ENCODE results near the gene COG1. TPM values are rescaled to one million over a fixed set of nuclear protein-coding genes. Genes with fewer than 3 reads are reported as not detected.

Gene COG1
- total and polyA plus RNA-seq, 9 of the 15 experiments (the other 6 are each of a cell fraction or from before 2014, with no cell fraction given), result 9.5 to 26.8 (median 12.9) TPM

GRCh38 chr17:73156887-73157520 is 35.9 kb upstream of the COG1 start:
- CTCF ChIA-PET (ENCODE audit: low intra/inter-chr PET ratio), result no interaction called here
- FAIRE-seq, result no peak
- Histone ChIP-seq H3K36me3 (ENCODE audit: control insufficient read depth, insufficient read depth, low read length) (no peaks in the 10 kb centered on the region), H3K27ac (ENCODE audit: extremely low read depth, low read depth, low read length) (no peak overlapping the region), H2AFZ (ENCODE audit: low read depth, low read length) (no peak overlapping the region), H3K4me1 (replicated peaks in 1 of 2; ENCODE audit: control insufficient read depth in 2 of 2, insufficient read depth in 2 of 2, low read length in 2 of 2) (peaks cover 2 to 10% of the 10 kb centered on the region in 2 experiments; a peak in 2 of 5 replicates), H3K27me3 (ENCODE audit: control insufficient read depth in 2 of 2, insufficient read depth in 2 of 2, low read length in 2 of 2) (peaks cover 11 to 22% of the 10 kb centered on the region in 2 experiments; a peak in 4 of 5 replicates), H3K4me2 (ENCODE audit: insufficient read depth, low read length) (no peak overlapping the region), H3K4me3 (no peak overlapping the region), H3K9me1 (ENCODE audit: control insufficient read depth, insufficient read depth, low read length) (no peaks in the 10 kb centered on the region), H4K20me1 (replicated peaks; ENCODE audit: control insufficient read depth, insufficient read depth, low read length) (peaks cover 6% of the 10 kb centered on the region; the same call in 1 of the 2 replicates), H3K79me2 (ENCODE audit: control insufficient read depth, insufficient read depth, low read length) (no peaks in the 10 kb centered on the region), H3K9ac (ENCODE audit: insufficient read depth in 1 of 2, low read depth in 2 of 2, low read length in 2 of 2) (no peak overlapping the region), H3K9me3 (replicated peaks; ENCODE audit: control insufficient read depth, insufficient read depth, low read depth, low read length) (no peaks in the 10 kb centered on the region)
- 0% methylated on average over 7 of the region's 8 CpGs for WGBS (ENCODE audit: insufficient coverage, low coverage, missing lambda C conversion rate)
- in situ Hi-C loops (cut with MboI) (loop anchor here (10.0 kb wide), 2 partner anchors 162 to 432 kb away; no protein-coding TSS in a partner anchor), intact Hi-C loops (cut with micrococcal nuclease) (loop anchor here (1.0 to 2.0 kb wide), 2 partner anchors 171 to 430 kb away; no protein-coding TSS in a partner anchor)
- POLR2A ChIA-PET, result interaction anchor here (0.6 to 1.5 kb wide), 3 partner anchors 8 to 238 kb away, joined by 4 read pairs; partner anchors contain the start of gene SSTR2
- ATAC-seq, result peak; percentile 44
- no TSS peak for BruUV-seq (replicated peaks)
- no peak for DNase-seq (ENCODE audit: extremely low read depth in 1 of 4, low spot score in 3 of 4)
- no peak for TF ChIP-seq ZNF24 (IDR thresholded peaks at IDR 0.05)

- H3K27me3 ChIP-seq (ENCODE audit: control insufficient read depth in 2 of 2, insufficient read depth in 2 of 2, low read length in 2 of 2), result peaks cover 11 to 22% of the 10 kb centered on the region in 2 experiments; a peak in 4 of 5 replicates
- intact Hi-C loops (cut with micrococcal nuclease) (loop anchor here (2.0 kb wide), 1 partner anchor 431 kb away; no protein-coding TSS in a partner anchor), in situ Hi-C loops (cut with MboI) (loop anchor here (10.0 kb wide), 2 partner anchors 163 to 433 kb away; no protein-coding TSS in a partner anchor)
- DNase-seq (ENCODE audit: extremely low read depth in 1 of 4, low spot score in 3 of 4) (no peak), ATAC-seq (no peak), FAIRE-seq (no peak)
- no TSS peak for BruUV-seq (replicated peaks)
- no peaks in the 10 kb centered on the region for H3K36me3 ChIP-seq (ENCODE audit: control insufficient read depth, insufficient read depth, low read length)
- H3K9me3 ChIP-seq (replicated peaks; ENCODE audit: control insufficient read depth, insufficient read depth, low read depth, low read length), result no peaks in the 10 kb centered on the region
- H4K20me1 ChIP-seq (replicated peaks; ENCODE audit: control insufficient read depth, insufficient read depth, low read length), result peaks cover 6% of the 10 kb centered on the region; the same call in 1 of the 2 replicates
- H3K79me2 ChIP-seq (ENCODE audit: control insufficient read depth, insufficient read depth, low read length), result no peaks in the 10 kb centered on the region
- no peaks in the 10 kb centered on the region for H3K9me1 ChIP-seq (ENCODE audit: control insufficient read depth, insufficient read depth, low read length)
- POLR2A ChIA-PET, result interaction anchor here (0.9 kb wide), 1 partner anchor 9 kb away, joined by 4 read pairs; no protein-coding TSS in a partner anchor
- H3K27ac ChIP-seq (ENCODE audit: extremely low read depth, low read depth, low read length), result no peak overlapping the region
- CTCF ChIA-PET (ENCODE audit: low intra/inter-chr PET ratio), result no interaction called here
- H2AFZ ChIP-seq (ENCODE audit: low read depth, low read length), result no peak overlapping the region
- H3K4me2 ChIP-seq (ENCODE audit: insufficient read depth, low read length), result no peak overlapping the region
- no peak overlapping the region for H3K4me3 ChIP-seq
- H3K9ac ChIP-seq (ENCODE audit: insufficient read depth in 1 of 2, low read depth in 2 of 2, low read length in 2 of 2), result no peak overlapping the region
- 19% methylated on average over 5 of the region's 5 CpGs for WGBS (ENCODE audit: insufficient coverage, low coverage, missing lambda C conversion rate)
- H3K4me1 ChIP-seq (replicated peaks in 1 of 2; ENCODE audit: control insufficient read depth in 2 of 2, insufficient read depth in 2 of 2, low read length in 2 of 2), result peaks cover 2 to 10% of the 10 kb centered on the region in 2 experiments; a peak in 2 of 5 replicates
- TF ChIP-seq CBFA2T3 (IDR thresholded peaks at IDR 0.05) (peak; percentile 20; the same call in 1 of the 2 replicates), FOS (IDR thresholded peaks at IDR 0.05; ENCODE audit: extremely low read depth, insufficient read length) (no peak)
Observed at GRCh38 chr17:73157521-73157890, 35.3 kb upstream of the COG1 start.

Measured in K562 (cell line).